AG08396 (cell line): ENCODE measurements around the gene HDAC11.
"Not testable (repeated sequence)": the region's sequence is repeated elsewhere in the genome, so short reads cannot be mapped to it uniquely, and the experiment has no call there.

ENCODE experiments used
- DNase-seq: peaks from one replicate; pipeline ENCODE4 v3.0.0; 2012; ENCODE audit warnings: low spot score, mixed read lengths

HDAC11 gene

GRCh38 chr3:13493867-13494441, 13.8 kb downstream of the HDAC11 start:
- DNase-seq: no peak

GRCh38 chr3:13494463-13495350, 14.6 kb downstream of the HDAC11 start:
- DNase-seq: peak; percentile 52

GRCh38 chr3:13495351-13495813, 15.3 kb downstream of the HDAC11 start:
- no peak for DNase-seq

GRCh38 chr3:13495921-13496723, 16.0 kb downstream of the HDAC11 start:
- DNase-seq: peak; percentile 74

- DNase-seq: no peak
These were observed 16.8 kb downstream of the HDAC11 start for GRCh38 chr3:13496879-13497278.

GRCh38 chr3:13497386-13497785, 17.3 kb downstream of the HDAC11 start:
- DNase-seq: no peak

GRCh38 chr3:13498354-13499060, 18.4 kb downstream of the HDAC11 start:
- DNase-seq: no peak

- not testable (repeated sequence) for DNase-seq
These were observed 19.1 kb downstream of the HDAC11 start for GRCh38 chr3:13499246-13499645.

GRCh38 chr3:13500133-13500885, 20.2 kb downstream of the HDAC11 start:
- peak; percentile 63 for DNase-seq

- no peak for DNase-seq
These were observed 20.9 kb downstream of the HDAC11 start for GRCh38 chr3:13501056-13501455.

GRCh38 chr3:13501521-13501920, 21.4 kb downstream of the HDAC11 start:
- no peak for DNase-seq

- DNase-seq: no peak
These were observed 22.1 kb downstream of the HDAC11 start for GRCh38 chr3:13501958-13502790.

GRCh38 chr3:13502791-13503060, 22.6 kb downstream of the HDAC11 start:
- DNase-seq: no peak

- DNase-seq: no peak
These were observed 24.2 kb downstream of the HDAC11 start for GRCh38 chr3:13504161-13504831.

- DNase-seq: no peak
These were observed 25.3 kb downstream of the HDAC11 start for GRCh38 chr3:13505147-13506130.

- no peak for DNase-seq
These were observed 26.1 kb downstream of the HDAC11 start for GRCh38 chr3:13506239-13506638.

- no peak for DNase-seq
These were observed 26.6 kb downstream of the HDAC11 start for GRCh38 chr3:13506680-13507079.

- DNase-seq: no peak
These were observed 27.1 kb downstream of the HDAC11 start for GRCh38 chr3:13507247-13507569.
